ENCODE results near the gene TFPT.

GRCh38 chr19:54125713-54126112 lies 10.3 kb upstream of the TFPT start:
- TF ChIP-seq CTCF (IDR thresholded peaks at IDR 0.05) (no peak), EP300 (IDR thresholded peaks at IDR 0.05) (no peak), POLR2A (IDR thresholded peaks at IDR 0.05) (no peak)

Data from upper lobe of left lung (tissue), 4 donors.